ENCODE results near the gene NTM. TPM values are rescaled to one million over a fixed set of nuclear protein-coding genes. Genes with fewer than 3 reads are reported as not detected.

Gene NTM
- total RNA-seq, 4 donors from 2014 or later, result 0.40 to 3.1 (median 2.1) TPM; not detected in 1

DNA sequence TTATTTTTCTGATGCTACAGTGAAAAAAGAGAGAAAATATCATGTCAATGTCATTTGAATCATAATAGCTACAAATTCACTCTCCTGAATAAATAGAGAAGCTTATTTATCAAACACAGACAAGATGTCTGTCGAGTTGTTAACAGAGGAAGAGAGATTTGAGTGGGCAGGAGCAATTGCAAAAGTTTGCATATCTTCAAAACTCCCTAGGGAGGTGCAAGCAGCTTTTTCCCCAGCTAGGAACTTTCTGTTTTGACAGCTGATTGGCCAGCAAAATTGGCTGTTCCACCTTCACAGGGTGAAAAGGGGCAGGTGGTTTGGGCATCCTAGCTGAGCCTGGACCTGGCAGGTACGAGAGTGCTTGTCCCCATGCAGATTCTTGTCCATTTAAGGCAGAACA, 98.2 kb downstream of the NTM start:
- 28 to 50% methylated on average over 1 to 2 of the region's 2 CpGs for whole genome bisulfite sequencing, 2 donors (ENCODE audit: low coverage in 1 of 2)
- Histone ChIP-seq H3K36me3 (no peaks in the 10 kb centered on the region), H3K27me3 (no peaks in the 10 kb centered on the region), H3K9me3 (no peaks in the 10 kb centered on the region), H3K27ac (no peak overlapping the region), H3K4me3 (no peak overlapping the region), H3K4me1 (no peaks in the 10 kb centered on the region)
- TF ChIP-seq, protein P1, sequence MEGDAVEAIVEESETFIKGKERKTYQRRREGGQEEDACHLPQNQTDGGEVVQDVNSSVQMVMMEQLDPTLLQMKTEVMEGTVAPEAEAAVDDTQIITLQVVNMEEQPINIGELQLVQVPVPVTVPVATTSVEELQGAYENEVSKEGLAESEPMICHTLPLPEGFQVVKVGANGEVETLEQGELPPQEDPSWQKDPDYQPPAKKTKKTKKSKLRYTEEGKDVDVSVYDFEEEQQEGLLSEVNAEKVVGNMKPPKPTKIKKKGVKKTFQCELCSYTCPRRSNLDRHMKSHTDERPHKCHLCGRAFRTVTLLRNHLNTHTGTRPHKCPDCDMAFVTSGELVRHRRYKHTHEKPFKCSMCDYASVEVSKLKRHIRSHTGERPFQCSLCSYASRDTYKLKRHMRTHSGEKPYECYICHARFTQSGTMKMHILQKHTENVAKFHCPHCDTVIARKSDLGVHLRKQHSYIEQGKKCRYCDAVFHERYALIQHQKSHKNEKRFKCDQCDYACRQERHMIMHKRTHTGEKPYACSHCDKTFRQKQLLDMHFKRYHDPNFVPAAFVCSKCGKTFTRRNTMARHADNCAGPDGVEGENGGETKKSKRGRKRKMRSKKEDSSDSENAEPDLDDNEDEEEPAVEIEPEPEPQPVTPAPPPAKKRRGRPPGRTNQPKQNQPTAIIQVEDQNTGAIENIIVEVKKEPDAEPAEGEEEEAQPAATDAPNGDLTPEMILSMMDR (IDR thresholded peaks at IDR 0.05), result no peak
- TF ChIP-seq EP300 (IDR thresholded peaks at IDR 0.05; ENCODE audit: low read depth) (no peak), POLR2A (IDR thresholded peaks at IDR 0.05) (no peak), POLR2AphosphoS5 (IDR thresholded peaks at IDR 0.05) (no peak)
- intact Hi-C loops (cut with DNase I; ENCODE audit: low total_unique reads) (no loop called here), in situ Hi-C loops (cut with MboI; ENCODE audit: low pct_ligation_motif_present in 1 of 4, low pct_unique_long_range_greater_than_20kb in 1 of 4, low sequenced_read_pairs in 3 of 4) (no loop called here)
- no peak for DNase-seq

DNA sequence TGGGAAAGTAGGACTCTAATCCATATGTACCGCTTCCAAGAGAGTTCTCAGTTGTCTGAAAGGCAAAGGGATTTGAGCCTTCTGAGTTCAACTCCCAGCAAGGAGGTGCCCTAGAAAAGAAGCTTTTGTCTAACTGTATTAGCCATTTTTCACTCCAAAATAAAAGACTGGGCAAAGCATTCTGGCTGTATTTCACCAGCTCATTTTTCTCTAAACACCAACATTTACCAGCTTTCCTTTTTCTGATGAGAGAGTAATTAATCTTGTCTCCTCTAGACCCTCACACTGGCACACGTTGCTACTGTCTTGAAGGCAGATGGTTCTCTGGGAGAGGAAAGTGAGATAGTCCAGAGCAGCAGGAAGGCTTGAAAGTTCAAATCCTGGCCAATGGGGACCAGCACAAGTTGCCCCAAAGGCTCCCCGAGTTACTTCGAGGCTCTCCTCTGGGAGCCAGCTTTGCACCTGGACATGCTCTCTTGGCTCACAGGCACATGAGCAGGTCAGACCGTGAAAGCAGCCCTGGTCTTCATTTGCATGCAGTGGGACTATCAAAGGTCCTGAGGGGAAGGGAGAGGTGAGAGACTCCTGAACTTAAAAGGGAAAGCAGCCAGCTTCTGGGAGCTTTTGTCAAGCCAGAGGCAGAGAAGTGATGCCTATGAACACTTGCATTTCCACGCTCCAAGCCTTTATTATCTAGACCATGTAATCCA, 100.0 kb downstream of the NTM start:
- TF ChIP-seq, protein P1 (IDR thresholded peaks at IDR 0.05), result no peak
- TF ChIP-seq EP300 (IDR thresholded peaks at IDR 0.05; ENCODE audit: low read depth) (no peak), POLR2A (IDR thresholded peaks at IDR 0.05) (no peak), POLR2AphosphoS5 (IDR thresholded peaks at IDR 0.05) (no peak)
- DNase-seq, result no peak
- 22 to 58% methylated on average over 1 to 6 of the region's 6 CpGs for WGBS, 2 donors (ENCODE audit: low coverage in 1 of 2)
- H3K4me1 ChIP-seq, result no peaks in the 10 kb centered on the region
- H3K27ac ChIP-seq, result no peak overlapping the region
- no peaks in the 10 kb centered on the region for H3K9me3 ChIP-seq
- H3K27me3 ChIP-seq, result no peaks in the 10 kb centered on the region
- intact Hi-C loops (cut with DNase I; ENCODE audit: low total_unique reads), result no loop called here
- H3K36me3 ChIP-seq, result no peaks in the 10 kb centered on the region
- no peak overlapping the region for H3K4me3 ChIP-seq
- in situ Hi-C loops (cut with MboI; ENCODE audit: low pct_ligation_motif_present in 1 of 4, low pct_unique_long_range_greater_than_20kb in 1 of 4, low sequenced_read_pairs in 3 of 4), result no loop called here

DNA sequence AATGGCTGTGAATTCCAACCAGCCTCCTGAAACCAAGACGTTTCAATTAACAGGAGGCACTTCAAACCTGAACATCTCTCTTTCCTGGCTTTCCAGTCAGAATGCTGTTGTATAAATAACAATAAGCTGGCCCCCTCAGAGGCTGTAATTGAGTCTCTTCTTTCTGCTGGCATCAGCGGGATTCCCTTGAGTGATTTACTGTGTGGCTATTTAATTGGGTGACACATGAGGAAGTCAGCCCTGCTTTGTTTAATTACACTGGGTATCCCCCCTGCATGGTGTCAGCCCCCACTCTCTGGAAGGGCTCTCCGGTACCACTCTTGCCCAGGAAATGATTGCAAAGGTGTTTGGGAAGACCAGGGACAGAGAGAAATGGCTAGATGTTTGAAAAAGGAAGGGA, 101.6 kb downstream of the NTM start:
- 16 to 29% methylated on average over 2 to 3 of the region's 3 CpGs for WGBS, 2 donors (ENCODE audit: low coverage in 1 of 2)
- TF ChIP-seq POLR2AphosphoS5 (IDR thresholded peaks at IDR 0.05), result no peak
- TF ChIP-seq EP300 (IDR thresholded peaks at IDR 0.05; ENCODE audit: low read depth), result no peak
- in situ Hi-C loops (cut with MboI; ENCODE audit: low pct_ligation_motif_present in 1 of 4, low pct_unique_long_range_greater_than_20kb in 1 of 4, low sequenced_read_pairs in 3 of 4) (no loop called here), intact Hi-C loops (cut with DNase I; ENCODE audit: low total_unique reads) (no loop called here)
- Histone ChIP-seq H3K27me3 (no peaks in the 10 kb centered on the region), H3K27ac (no peak overlapping the region), H3K9me3 (no peaks in the 10 kb centered on the region), H3K4me3 (no peak overlapping the region), H3K36me3 (no peaks in the 10 kb centered on the region), H3K4me1 (no peaks in the 10 kb centered on the region)
- no peak for DNase-seq

DNA sequence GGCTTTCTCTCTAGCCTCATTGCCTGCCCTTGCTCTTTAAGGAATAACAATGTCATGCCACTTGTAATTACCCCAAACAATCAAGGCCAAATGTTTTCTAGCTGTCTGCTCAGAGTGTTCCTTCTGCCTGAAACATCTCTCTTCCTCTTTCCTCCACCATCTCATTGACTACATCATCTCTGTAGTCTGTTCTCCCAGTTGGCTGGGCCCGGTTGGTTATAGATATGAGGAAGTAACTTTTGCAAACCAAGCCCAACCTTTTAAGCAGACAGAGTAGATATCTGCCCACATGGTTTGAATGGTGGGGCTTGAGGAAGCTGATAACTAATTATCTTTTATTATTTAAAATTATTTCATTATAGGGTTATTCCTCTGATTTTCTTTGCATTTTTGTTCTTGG, 104.5 kb downstream of the NTM start:
- Histone ChIP-seq H3K27me3 (no peaks in the 10 kb centered on the region), H3K4me1 (no peaks in the 10 kb centered on the region), H3K36me3 (no peaks in the 10 kb centered on the region), H3K27ac (no peak overlapping the region), H3K9me3 (no peaks in the 10 kb centered on the region), H3K4me3 (no peak overlapping the region)
- intact Hi-C loops (cut with DNase I; ENCODE audit: low total_unique reads), result no loop called here
- in situ Hi-C loops (cut with MboI; ENCODE audit: low pct_ligation_motif_present in 1 of 4, low pct_unique_long_range_greater_than_20kb in 1 of 4, low sequenced_read_pairs in 3 of 4), result no loop called here
- TF ChIP-seq EP300 (IDR thresholded peaks at IDR 0.05; ENCODE audit: low read depth), result no peak
- TF ChIP-seq, protein P1 (IDR thresholded peaks at IDR 0.05), result no peak
- no peak for TF ChIP-seq POLR2AphosphoS5 (IDR thresholded peaks at IDR 0.05)
- no peak for TF ChIP-seq POLR2A (IDR thresholded peaks at IDR 0.05)
- DNase-seq, result no peak
- WGBS, 2 donors (ENCODE audit: low coverage in 1 of 2), result 17 to 32% methylated on average over 1 of the region's 1 CpG

DNA sequence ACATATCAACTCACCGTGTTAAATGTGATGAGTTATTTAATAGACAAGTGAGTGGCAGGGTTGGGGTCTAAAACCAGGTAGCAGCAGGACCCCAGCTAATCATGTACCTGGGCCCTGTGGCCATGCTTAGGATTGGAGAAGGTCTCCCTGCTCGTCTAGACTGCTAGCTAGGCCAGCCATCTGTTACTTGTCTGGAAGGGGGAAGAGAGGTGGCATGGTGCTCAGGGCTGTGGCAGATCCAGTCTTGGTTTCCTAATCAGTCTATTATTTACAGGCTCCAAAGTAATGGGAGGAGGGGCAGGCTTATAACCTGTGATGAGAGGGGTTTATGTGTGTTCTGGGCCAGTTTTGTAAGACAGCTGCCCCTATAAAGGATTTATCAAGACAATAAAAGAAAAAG, 105.9 kb downstream of the NTM start:
- DNase-seq, result no peak
- Histone ChIP-seq H3K4me3 (no peak overlapping the region), H3K9me3 (no peaks in the 10 kb centered on the region), H3K36me3 (no peaks in the 10 kb centered on the region), H3K27me3 (no peaks in the 10 kb centered on the region), H3K27ac (no peak overlapping the region), H3K4me1 (no peaks in the 10 kb centered on the region)
- in situ Hi-C loops (cut with MboI; ENCODE audit: low pct_ligation_motif_present in 1 of 4, low pct_unique_long_range_greater_than_20kb in 1 of 4, low sequenced_read_pairs in 3 of 4), result no loop called here
- 29 to 100% methylated on average over 1 to 2 of the region's 2 CpGs for WGBS, 2 donors (ENCODE audit: low coverage in 1 of 2)
- TF ChIP-seq POLR2A (IDR thresholded peaks at IDR 0.05), result no peak
- no peak for TF ChIP-seq POLR2AphosphoS5 (IDR thresholded peaks at IDR 0.05)
- TF ChIP-seq, protein P1 (IDR thresholded peaks at IDR 0.05), result no peak
- no peak for TF ChIP-seq EP300 (IDR thresholded peaks at IDR 0.05; ENCODE audit: low read depth)
- intact Hi-C loops (cut with DNase I; ENCODE audit: low total_unique reads), result no loop called here

All from transverse colon (tissue), 4 donors.